ENCODE results near the gene CTLA4. TPM values are rescaled to one million over a fixed set of nuclear protein-coding genes. Genes with fewer than 3 reads are reported as not detected.

The CTLA4 gene
- total RNA-seq, 2 experiments from 2014 or later, result not detected

- Histone ChIP-seq H3K4me3 (ENCODE audit: low read depth, low read length, poor library complexity, severe bottlenecking) (no peak overlapping the region), H3K4me2 (ENCODE audit: low read length) (no peak overlapping the region), H3K79me2 (ENCODE audit: insufficient read depth, low read depth, low read length) (no peaks in the 10 kb centered on the region), H3K36me3 (ENCODE audit: insufficient read depth, low read length) (no peaks in the 10 kb centered on the region), H4K20me1 (ENCODE audit: insufficient read depth, low read length) (no peaks in the 10 kb centered on the region), H3K4me1 (ENCODE audit: insufficient read depth, low read length, poor library complexity, severe bottlenecking) (no peaks in the 10 kb centered on the region), H3K9me2 (ENCODE audit: insufficient read depth, low read length) (no peaks in the 10 kb centered on the region), H2AFZ (ENCODE audit: low read length) (no peak overlapping the region), H3K27ac (ENCODE audit: low read depth, low read length, poor library complexity, severe bottlenecking) (no peak overlapping the region), H3K9me3 (ENCODE audit: low read length) (no peaks in the 10 kb centered on the region)
- TF ChIP-seq EZH2phosphoT487 (IDR thresholded peaks at IDR 0.05; ENCODE audit: borderline replicate concordance, low read depth, low read length), result no peak
- TF ChIP-seq CTCF (conservative IDR thresholded peaks at IDR 0.05; ENCODE audit: low read length), result no peak
- POLR2A ChIA-PET, result no interaction called here
- intact Hi-C loops (cut with micrococcal nuclease; ENCODE audit: unreplicated experiment), result no loop called here
- BruUV-seq (replicated peaks), result no TSS peak
- CTCF ChIA-PET (ENCODE audit: unreplicated experiment), result no interaction called here
- no peak for DNase-seq (ENCODE audit: low spot score)
These were observed 23.9 kb downstream of the CTLA4 start for GRCh38 chr2:203891474-203891873.

DNA sequence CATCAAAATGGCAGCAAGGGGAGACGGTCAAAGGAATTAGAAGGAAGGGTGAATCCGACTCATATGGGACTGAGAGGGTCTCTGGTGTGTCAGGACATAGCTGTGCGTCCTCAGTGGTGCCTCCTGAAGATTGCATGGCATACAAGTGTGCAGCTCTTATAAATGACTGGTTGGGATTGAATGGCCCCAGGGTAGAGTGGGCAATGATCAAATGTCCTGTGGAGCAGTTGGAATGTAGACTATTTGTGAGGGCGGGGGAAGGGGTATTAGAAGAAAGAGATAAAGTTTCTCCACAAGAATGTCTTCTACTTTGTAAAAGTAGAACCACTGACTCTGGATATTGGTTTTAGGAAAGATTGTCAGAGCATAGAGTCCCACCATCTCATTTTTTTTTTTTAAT, 24.6 kb downstream of the CTLA4 start:
- intact Hi-C loops (cut with micrococcal nuclease; ENCODE audit: unreplicated experiment), result no loop called here
- no peak overlapping the region for H3K4me2 ChIP-seq (ENCODE audit: low read length)
- no peaks in the 10 kb centered on the region for H4K20me1 ChIP-seq (ENCODE audit: insufficient read depth, low read length)
- BruUV-seq (replicated peaks), result no TSS peak
- ChIA-PET CTCF (ENCODE audit: unreplicated experiment) (no interaction called here), POLR2A (interaction anchor here (0.7 kb wide), 1 partner anchor 136 kb away, joined by 4 read pairs; no protein-coding TSS in a partner anchor)
- H3K4me1 ChIP-seq (ENCODE audit: insufficient read depth, low read length, poor library complexity, severe bottlenecking), result peaks cover 6% of the 10 kb centered on the region
- no peaks in the 10 kb centered on the region for H3K9me3 ChIP-seq (ENCODE audit: low read length)
- no peaks in the 10 kb centered on the region for H3K36me3 ChIP-seq (ENCODE audit: insufficient read depth, low read length)
- no peak overlapping the region for H3K4me3 ChIP-seq (ENCODE audit: low read depth, low read length, poor library complexity, severe bottlenecking)
- no peak overlapping the region for H2AFZ ChIP-seq (ENCODE audit: low read length)
- no peaks in the 10 kb centered on the region for H3K9me2 ChIP-seq (ENCODE audit: insufficient read depth, low read length)
- no peaks in the 10 kb centered on the region for H3K79me2 ChIP-seq (ENCODE audit: insufficient read depth, low read depth, low read length)
- DNase-seq (ENCODE audit: low spot score), result no peak
- H3K27ac ChIP-seq (ENCODE audit: low read depth, low read length, poor library complexity, severe bottlenecking), result no peak overlapping the region
- TF ChIP-seq CTCF (conservative IDR thresholded peaks at IDR 0.05; ENCODE audit: low read length) (no peak), EZH2phosphoT487 (IDR thresholded peaks at IDR 0.05; ENCODE audit: borderline replicate concordance, low read depth, low read length) (no peak)

DNA sequence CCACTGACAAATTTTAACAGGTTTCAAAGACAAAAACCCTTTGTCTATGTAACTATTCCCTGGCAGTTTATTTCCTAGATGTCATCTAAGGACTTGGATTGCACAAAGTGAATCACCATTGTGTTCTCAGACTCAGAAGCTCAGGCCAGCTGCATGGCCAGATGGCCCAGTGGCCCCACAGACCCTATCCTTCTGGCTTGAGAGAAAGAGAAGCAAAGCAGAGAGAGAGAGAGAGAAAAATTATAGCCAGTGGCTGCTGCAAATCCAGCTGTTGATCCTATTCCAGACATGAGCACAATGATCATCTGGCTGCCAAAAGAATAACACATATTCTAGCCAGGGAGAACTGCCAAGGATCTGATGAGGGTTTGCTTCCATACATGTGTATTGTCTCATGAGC, 25.8 kb downstream of the CTLA4 start:
- no peaks in the 10 kb centered on the region for H3K79me2 ChIP-seq (ENCODE audit: insufficient read depth, low read depth, low read length)
- BruUV-seq (replicated peaks), result no TSS peak
- no peak for DNase-seq (ENCODE audit: low spot score)
- no peak overlapping the region for H2AFZ ChIP-seq (ENCODE audit: low read length)
- H3K27ac ChIP-seq (ENCODE audit: low read depth, low read length, poor library complexity, severe bottlenecking), result no peak overlapping the region
- no peaks in the 10 kb centered on the region for H3K9me2 ChIP-seq (ENCODE audit: insufficient read depth, low read length)
- no peaks in the 10 kb centered on the region for H3K9me3 ChIP-seq (ENCODE audit: low read length)
- no peaks in the 10 kb centered on the region for H4K20me1 ChIP-seq (ENCODE audit: insufficient read depth, low read length)
- intact Hi-C loops (cut with micrococcal nuclease; ENCODE audit: unreplicated experiment), result no loop called here
- ChIA-PET CTCF (ENCODE audit: unreplicated experiment) (no interaction called here), POLR2A (no interaction called here)
- H3K36me3 ChIP-seq (ENCODE audit: insufficient read depth, low read length), result no peaks in the 10 kb centered on the region
- no peak overlapping the region for H3K4me3 ChIP-seq (ENCODE audit: low read depth, low read length, poor library complexity, severe bottlenecking)
- peaks cover 14% of the 10 kb centered on the region for H3K4me1 ChIP-seq (ENCODE audit: insufficient read depth, low read length, poor library complexity, severe bottlenecking)
- no peak overlapping the region for H3K4me2 ChIP-seq (ENCODE audit: low read length)
- no peak for TF ChIP-seq CTCF (conservative IDR thresholded peaks at IDR 0.05; ENCODE audit: low read length)
- no peak for TF ChIP-seq EZH2phosphoT487 (IDR thresholded peaks at IDR 0.05; ENCODE audit: borderline replicate concordance, low read depth, low read length)

All from OCI-LY7 (cell line).